Activated naive CD4-positive, alpha-beta T cell treated with anti-CD3 and anti-CD28 coated beads, Interleukin-2, amount 50 U/mL, for 24 hours (primary cell): ENCODE measurements around the gene BMPR1B.

Experiments used
- H3K27ac Mint-ChIP-seq: one replicate; pipeline ENCODE4 v1.8.0; 2021; ENCODE audit warnings: mild to moderate bottlenecking, mixed read lengths
- H3K27me3 Mint-ChIP-seq: one replicate; pipeline ENCODE4 v1.8.0; 2021; ENCODE audit warnings: mixed read lengths
- H3K36me3 Mint-ChIP-seq: one replicate; pipeline ENCODE4 v1.8.0; 2021; ENCODE audit warnings: mixed read lengths
- H3K4me1 Mint-ChIP-seq: one replicate; pipeline ENCODE4 v1.8.0; 2021; ENCODE audit warnings: mixed read lengths
- H3K4me3 Mint-ChIP-seq: one replicate; pipeline ENCODE4 v1.8.0; 2021; ENCODE audit warnings: mild to moderate bottlenecking, mixed read lengths
- H3K9me3 Mint-ChIP-seq: one replicate; pipeline ENCODE4 v1.8.0; 2021; ENCODE audit warnings: mixed read lengths

The BMPR1B gene

GRCh38 chr4:94746746-94747145, 11.0 kb upstream of the BMPR1B start:
- Mint-ChIP-seq H3K4me1 (no peaks in the 10 kb centered on the region), H3K27me3 (peaks cover 3% of the 10 kb centered on the region), H3K36me3 (no peaks in the 10 kb centered on the region)

GRCh38 chr4:94758141-94758699, 465 bp downstream of the BMPR1B start:
- Mint-ChIP-seq H3K36me3 (no peaks in the 10 kb centered on the region), H3K9me3 (no peaks in the 10 kb centered on the region), H3K27ac (no peak overlapping the region), H3K4me3 (peak overlapping the region; percentile 69), H3K4me1 (peaks cover 10% of the 10 kb centered on the region), H3K27me3 (peaks cover 56% of the 10 kb centered on the region)

More at GRCh38 chr4:94746746-94747145, 11.0 kb upstream of the BMPR1B start:
- Mint-ChIP-seq H3K4me3 (no peak overlapping the region), H3K27ac (no peak overlapping the region), H3K9me3 (no peaks in the 10 kb centered on the region)

- H3K36me3 Mint-ChIP-seq: no peaks in the 10 kb centered on the region
- no peaks in the 10 kb centered on the region for H3K9me3 Mint-ChIP-seq
- H3K27me3 Mint-ChIP-seq: peaks cover 54% of the 10 kb centered on the region
- H3K4me3 Mint-ChIP-seq: peak overlapping the region; percentile 69
- peaks cover 10% of the 10 kb centered on the region for H3K4me1 Mint-ChIP-seq
- H3K27ac Mint-ChIP-seq: no peak overlapping the region
Measured at GRCh38 chr4:94758700-94759399, 1.1 kb downstream of the BMPR1B start.

GRCh38 chr4:94759767-94760211, 2.0 kb downstream of the BMPR1B start:
- Mint-ChIP-seq H3K4me3 (no peak overlapping the region), H3K9me3 (no peaks in the 10 kb centered on the region), H3K27me3 (peaks cover 56% of the 10 kb centered on the region), H3K27ac (no peak overlapping the region), H3K36me3 (no peaks in the 10 kb centered on the region), H3K4me1 (peaks cover 10% of the 10 kb centered on the region)

GRCh38 chr4:94762326-94762725, 4.6 kb downstream of the BMPR1B start:
- H3K36me3 Mint-ChIP-seq: no peaks in the 10 kb centered on the region
- H3K4me1 Mint-ChIP-seq: peaks cover 8% of the 10 kb centered on the region
- H3K9me3 Mint-ChIP-seq: no peaks in the 10 kb centered on the region
- no peak overlapping the region for H3K4me3 Mint-ChIP-seq
- H3K27me3 Mint-ChIP-seq: peaks cover 46% of the 10 kb centered on the region
- no peak overlapping the region for H3K27ac Mint-ChIP-seq

GRCh38 chr4:94763005-94763404, 5.2 kb downstream of the BMPR1B start:
- H3K27ac Mint-ChIP-seq: no peak overlapping the region
- peaks cover 47% of the 10 kb centered on the region for H3K27me3 Mint-ChIP-seq
- H3K4me1 Mint-ChIP-seq: peaks cover 6% of the 10 kb centered on the region
- no peaks in the 10 kb centered on the region for H3K9me3 Mint-ChIP-seq
- no peaks in the 10 kb centered on the region for H3K36me3 Mint-ChIP-seq
- H3K4me3 Mint-ChIP-seq: no peak overlapping the region

GRCh38 chr4:94763500-94763899, 5.7 kb downstream of the BMPR1B start:
- H3K36me3 Mint-ChIP-seq: no peaks in the 10 kb centered on the region
- peaks cover 48% of the 10 kb centered on the region for H3K27me3 Mint-ChIP-seq
- no peaks in the 10 kb centered on the region for H3K9me3 Mint-ChIP-seq
- no peak overlapping the region for H3K4me3 Mint-ChIP-seq
- H3K4me1 Mint-ChIP-seq: peaks cover 5% of the 10 kb centered on the region
- H3K27ac Mint-ChIP-seq: no peak overlapping the region

GRCh38 chr4:94764069-94764468, 6.3 kb downstream of the BMPR1B start:
- H3K27ac Mint-ChIP-seq: no peak overlapping the region
- peaks cover 43% of the 10 kb centered on the region for H3K27me3 Mint-ChIP-seq
- H3K4me3 Mint-ChIP-seq: no peak overlapping the region
- H3K4me1 Mint-ChIP-seq: no peaks in the 10 kb centered on the region
- H3K9me3 Mint-ChIP-seq: no peaks in the 10 kb centered on the region
- no peaks in the 10 kb centered on the region for H3K36me3 Mint-ChIP-seq

GRCh38 chr4:94765174-94765573, 7.4 kb downstream of the BMPR1B start:
- peaks cover 36% of the 10 kb centered on the region for H3K27me3 Mint-ChIP-seq
- H3K9me3 Mint-ChIP-seq: no peaks in the 10 kb centered on the region
- no peak overlapping the region for H3K4me3 Mint-ChIP-seq
- no peaks in the 10 kb centered on the region for H3K36me3 Mint-ChIP-seq
- no peak overlapping the region for H3K27ac Mint-ChIP-seq
- H3K4me1 Mint-ChIP-seq: no peaks in the 10 kb centered on the region

GRCh38 chr4:94765648-94766047, 7.9 kb downstream of the BMPR1B start:
- H3K4me1 Mint-ChIP-seq: no peaks in the 10 kb centered on the region
- no peak overlapping the region for H3K4me3 Mint-ChIP-seq
- no peak overlapping the region for H3K27ac Mint-ChIP-seq

GRCh38 chr4:94766856-94767255, 9.1 kb downstream of the BMPR1B start:
- H3K4me3 Mint-ChIP-seq: no peak overlapping the region
- H3K36me3 Mint-ChIP-seq: no peaks in the 10 kb centered on the region
- no peaks in the 10 kb centered on the region for H3K4me1 Mint-ChIP-seq
- H3K27me3 Mint-ChIP-seq: peaks cover 30% of the 10 kb centered on the region
- no peaks in the 10 kb centered on the region for H3K9me3 Mint-ChIP-seq
- H3K27ac Mint-ChIP-seq: no peak overlapping the region

More at GRCh38 chr4:94765648-94766047, 7.9 kb downstream of the BMPR1B start:
- H3K9me3 Mint-ChIP-seq: no peaks in the 10 kb centered on the region
- H3K36me3 Mint-ChIP-seq: no peaks in the 10 kb centered on the region
- H3K27me3 Mint-ChIP-seq: peaks cover 34% of the 10 kb centered on the region

GRCh38 chr4:94767446-94767845, 9.7 kb downstream of the BMPR1B start:
- Mint-ChIP-seq H3K4me3 (no peak overlapping the region), H3K9me3 (no peaks in the 10 kb centered on the region), H3K4me1 (no peaks in the 10 kb centered on the region), H3K36me3 (no peaks in the 10 kb centered on the region), H3K27me3 (peaks cover 26% of the 10 kb centered on the region), H3K27ac (no peak overlapping the region)

GRCh38 chr4:94782707-94783106, 25.0 kb downstream of the BMPR1B start:
- no peaks in the 10 kb centered on the region for H3K27me3 Mint-ChIP-seq
- no peaks in the 10 kb centered on the region for H3K4me1 Mint-ChIP-seq

GRCh38 chr4:94791701-94792100, 33.9 kb downstream of the BMPR1B start:
- Mint-ChIP-seq H3K27ac (no peak overlapping the region), H3K4me3 (no peak overlapping the region), H3K9me3 (no peaks in the 10 kb centered on the region), H3K36me3 (no peaks in the 10 kb centered on the region), H3K27me3 (no peaks in the 10 kb centered on the region), H3K4me1 (no peaks in the 10 kb centered on the region)

More at GRCh38 chr4:94782707-94783106, 25.0 kb downstream of the BMPR1B start:
- Mint-ChIP-seq H3K27ac (no peak overlapping the region), H3K4me3 (no peak overlapping the region), H3K9me3 (peaks cover 4% of the 10 kb centered on the region), H3K36me3 (no peaks in the 10 kb centered on the region)

GRCh38 chr4:94798808-94799207, 41.1 kb downstream of the BMPR1B start:
- H3K27ac Mint-ChIP-seq: no peak overlapping the region
- no peaks in the 10 kb centered on the region for H3K9me3 Mint-ChIP-seq
- no peak overlapping the region for H3K4me3 Mint-ChIP-seq
- no peaks in the 10 kb centered on the region for H3K36me3 Mint-ChIP-seq
- no peaks in the 10 kb centered on the region for H3K4me1 Mint-ChIP-seq
- H3K27me3 Mint-ChIP-seq: no peaks in the 10 kb centered on the region

- H3K27ac Mint-ChIP-seq: no peak overlapping the region
- no peaks in the 10 kb centered on the region for H3K9me3 Mint-ChIP-seq
- no peaks in the 10 kb centered on the region for H3K36me3 Mint-ChIP-seq
- no peaks in the 10 kb centered on the region for H3K4me1 Mint-ChIP-seq
- H3K4me3 Mint-ChIP-seq: no peak overlapping the region
- H3K27me3 Mint-ChIP-seq: no peaks in the 10 kb centered on the region
Measured at GRCh38 chr4:94801016-94801415, 43.3 kb downstream of the BMPR1B start.
